GM19463 (cell line): Measurements from ENCODE around the gene KDM4D.
"Not testable (repeated sequence)": the region's sequence is repeated elsewhere in the genome, so short reads cannot be mapped to it uniquely, and the experiment has no call there.

ENCODE experiments used
- ATAC-seq: cut with Tn5 transposase; IDR thresholded peaks from one replicate; pipeline ENCODE4 v1.9.1; 2021; ENCODE audit warnings: mild to moderate bottlenecking, moderate library complexity; ENCODE audit not compliant: unreplicated experiment

Gene KDM4D

GRCh38 chr11:94973099-94973968 is at the start of gene KDM4D, which contains the start of gene CWC15:
KDM4D (plus strand) TSS chr11:94973709; CDS start chr11:94997373, 23,664 bp downstream.
CWC15 (minus strand) TSS chr11:94973556; CDS start chr11:94972185, 1,371 bp downstream.
- ATAC-seq = peak; percentile 100

DNA sequence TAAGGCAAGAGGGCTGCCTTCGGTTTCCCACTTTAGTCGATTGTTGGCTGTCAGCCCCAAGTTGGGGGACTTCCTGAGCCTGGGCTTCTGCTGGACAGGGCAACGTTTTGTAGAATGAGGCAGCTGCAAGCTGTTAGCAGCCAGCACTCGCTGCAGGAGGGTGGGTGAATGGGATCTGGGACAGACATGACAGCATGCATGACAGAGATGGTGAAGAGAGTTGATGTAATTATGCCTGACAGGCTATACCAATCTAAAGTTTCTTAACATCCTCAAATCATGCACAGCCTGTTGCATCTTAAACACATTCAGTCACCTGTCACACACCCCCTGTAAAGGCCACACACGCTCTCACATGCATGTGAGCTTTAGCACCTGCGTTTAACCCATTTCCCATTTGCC is 49.3 kb upstream of the KDM4D start:
- ATAC-seq = no peak

GRCh38 chr11:94924612-94925011 is 48.9 kb upstream of the KDM4D start:
- no peak for ATAC-seq

DNA sequence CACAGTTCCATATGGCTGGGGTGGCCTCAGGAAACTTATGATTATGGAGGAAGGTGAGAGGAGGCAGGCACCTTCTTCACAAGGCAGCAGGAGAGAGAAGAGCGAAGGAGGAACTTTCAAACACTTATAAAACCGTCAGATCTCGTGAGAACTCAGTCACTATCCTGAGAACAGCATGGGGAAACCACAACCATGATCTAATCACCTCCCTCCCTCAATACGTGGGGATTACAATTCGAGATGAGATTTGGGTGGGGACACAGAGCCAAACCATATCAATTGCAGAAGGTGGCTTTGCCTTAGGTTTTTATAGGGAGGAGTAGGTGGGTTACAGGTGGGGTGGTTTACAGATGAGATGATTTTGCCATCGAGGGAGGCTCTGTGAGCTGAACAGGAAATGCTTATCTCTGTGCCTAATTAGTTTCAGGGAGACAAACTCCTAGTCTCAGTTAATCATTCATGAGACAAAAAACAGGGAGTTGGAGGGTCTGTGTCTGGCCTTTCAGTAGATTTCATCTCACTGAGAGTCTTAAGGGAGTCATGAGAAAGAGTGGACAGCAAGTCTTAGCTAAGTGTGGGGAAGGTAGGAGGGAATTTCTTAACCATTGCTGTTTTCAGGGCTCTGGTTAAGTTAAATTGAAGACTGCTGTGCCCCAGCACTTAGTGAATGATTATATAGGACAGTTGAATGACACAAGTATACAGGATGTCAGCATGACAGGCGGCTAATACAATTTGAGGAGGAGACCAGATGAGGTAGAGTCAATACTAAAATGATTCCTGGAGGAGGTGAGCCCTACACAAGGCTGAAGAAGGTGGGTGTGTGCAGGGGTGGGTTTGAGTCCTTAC is 47.9 kb upstream of the KDM4D start:
- peak; percentile 73 for ATAC-seq

GRCh38 chr11:94926271-94926625 is 47.3 kb upstream of the KDM4D start:
- ATAC-seq = no peak

DNA sequence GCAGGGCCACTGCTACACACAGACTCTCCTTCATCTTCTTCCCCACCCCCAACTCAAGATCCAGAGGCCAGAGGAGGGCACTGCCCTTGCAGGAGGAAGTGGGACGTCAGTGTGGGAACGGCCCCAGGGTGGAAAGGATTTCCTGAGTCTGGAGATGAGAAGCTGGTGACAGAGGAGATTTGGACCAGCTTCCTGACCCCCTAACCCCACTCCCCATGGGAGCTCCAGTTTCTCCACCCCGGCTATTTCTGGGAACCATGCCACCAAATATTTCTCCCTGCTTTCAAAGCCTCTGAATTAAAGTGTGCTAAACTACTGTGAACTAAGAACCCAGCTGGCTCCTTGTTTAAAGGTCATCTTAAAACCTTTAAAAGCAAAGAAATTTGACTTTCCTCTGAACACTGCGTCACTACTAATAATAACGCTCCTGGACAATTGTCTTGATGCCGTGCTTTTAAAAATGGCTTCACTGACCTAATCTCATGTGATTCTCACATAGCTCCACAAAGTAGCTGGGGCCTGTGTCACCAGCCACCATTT is 46.7 kb upstream of the KDM4D start:
- ATAC-seq = no peak

GRCh38 chr11:94928117-94928990 is 45.2 kb upstream of the KDM4D start:
- ATAC-seq = no peak

DNA sequence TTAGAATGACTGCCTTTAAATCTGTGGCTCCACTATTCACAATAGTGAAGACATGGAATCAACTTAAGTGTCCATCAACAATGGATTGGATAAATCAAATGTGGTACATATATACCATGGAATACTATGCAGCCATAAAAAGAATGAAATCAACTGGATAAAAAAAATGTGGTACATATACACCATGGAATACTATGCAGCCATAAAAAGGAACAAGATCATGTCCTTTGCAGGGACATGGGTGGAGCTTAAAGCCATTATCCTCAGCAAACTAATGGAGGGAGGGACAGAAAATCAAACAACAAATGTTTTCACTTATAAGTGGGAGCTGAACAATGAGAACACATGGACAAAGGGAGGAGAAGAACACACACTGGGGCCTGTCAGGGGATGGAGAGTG is 41.4 kb upstream of the KDM4D start:
- ATAC-seq = not testable (repeated sequence)

DNA sequence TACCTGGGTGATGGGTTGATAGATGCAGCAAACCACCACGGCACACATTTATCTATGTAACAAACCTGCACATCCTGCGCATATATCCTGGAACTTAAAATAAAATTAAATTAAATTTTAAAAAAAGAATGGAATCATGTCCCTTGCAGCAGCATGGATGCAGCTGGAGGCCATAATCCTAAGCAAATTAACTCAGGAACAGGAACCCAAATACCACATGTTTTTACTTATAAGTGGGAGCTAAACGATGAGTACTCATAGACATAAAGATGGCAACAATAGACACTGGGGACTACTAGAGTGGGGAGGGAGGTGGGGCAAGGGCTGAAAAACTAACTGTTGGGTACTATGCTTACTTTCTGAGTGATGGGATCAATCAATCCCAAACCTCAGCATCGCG is 41.0 kb upstream of the KDM4D start:
- no peak for ATAC-seq

GRCh38 chr11:94933223-94934130 is 40.0 kb upstream of the KDM4D start:
- no peak for ATAC-seq

DNA sequence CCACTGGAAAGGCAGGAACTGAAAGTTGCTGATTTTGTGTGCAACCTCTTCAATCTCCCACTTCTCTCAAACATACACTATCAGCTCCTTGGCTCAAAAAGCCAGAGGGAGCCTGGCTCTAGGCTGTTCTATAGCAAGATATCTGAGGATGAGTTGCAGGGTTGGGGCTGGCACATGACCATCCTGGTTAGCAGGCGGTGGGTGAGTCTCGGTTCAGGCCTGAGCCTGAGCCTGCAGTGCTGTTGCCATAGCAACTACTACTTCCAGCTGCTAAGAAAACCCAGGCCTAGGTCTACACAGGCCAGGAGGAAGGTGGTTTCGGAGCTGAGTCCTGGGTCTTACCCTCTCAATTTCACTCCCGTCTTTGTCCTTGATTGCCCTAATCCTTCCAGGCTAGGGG is 39.1 kb upstream of the KDM4D start:
- no peak for ATAC-seq

DNA sequence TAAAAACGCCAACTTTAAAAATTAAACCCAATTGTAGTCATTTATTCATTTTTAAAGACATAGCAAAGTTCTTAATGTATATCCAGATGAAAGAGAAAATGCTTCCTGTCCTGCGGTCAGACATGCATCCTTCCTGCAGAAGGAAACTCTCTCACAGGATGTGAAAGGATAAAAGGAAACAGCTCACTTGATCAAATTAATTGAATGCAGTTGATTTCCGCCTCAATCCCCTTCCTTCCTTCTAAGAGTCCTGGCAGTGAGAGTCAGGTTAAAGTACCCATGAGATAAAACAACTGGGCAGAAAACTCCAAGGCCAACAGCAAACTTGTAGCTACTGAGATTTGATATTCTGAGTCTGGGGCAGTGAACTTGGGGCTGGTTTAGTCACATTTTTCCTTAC is 38.7 kb upstream of the KDM4D start:
- no peak for ATAC-seq

GRCh38 chr11:94938095-94939055 is 35.1 kb upstream of the KDM4D start:
- ATAC-seq = no peak

GRCh38 chr11:94939346-94939745 is 34.2 kb upstream of the KDM4D start:
- ATAC-seq = no peak

GRCh38 chr11:94941131-94941530 is 32.4 kb upstream of the KDM4D start:
- ATAC-seq = no peak

DNA sequence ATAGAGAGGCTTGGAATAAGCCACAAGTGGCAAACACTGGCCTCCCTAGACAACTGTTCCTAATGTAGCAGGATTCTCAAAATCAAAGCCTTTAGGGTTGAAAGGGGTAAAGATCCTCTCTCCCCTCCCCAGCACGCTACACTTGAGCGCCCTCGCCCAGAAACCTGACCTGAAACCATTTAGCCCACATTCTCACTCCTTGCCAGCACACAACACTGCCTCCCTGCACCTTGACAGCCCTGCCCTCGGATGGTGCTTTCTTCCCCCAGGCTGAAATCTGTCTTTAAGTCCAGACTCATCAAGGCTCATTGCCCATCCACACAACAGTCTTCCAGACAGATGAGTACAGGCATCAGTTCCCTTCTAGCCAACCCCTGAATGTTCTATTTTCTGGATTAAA is 26.7 kb upstream of the KDM4D start:
- peak; percentile 87 for ATAC-seq

DNA sequence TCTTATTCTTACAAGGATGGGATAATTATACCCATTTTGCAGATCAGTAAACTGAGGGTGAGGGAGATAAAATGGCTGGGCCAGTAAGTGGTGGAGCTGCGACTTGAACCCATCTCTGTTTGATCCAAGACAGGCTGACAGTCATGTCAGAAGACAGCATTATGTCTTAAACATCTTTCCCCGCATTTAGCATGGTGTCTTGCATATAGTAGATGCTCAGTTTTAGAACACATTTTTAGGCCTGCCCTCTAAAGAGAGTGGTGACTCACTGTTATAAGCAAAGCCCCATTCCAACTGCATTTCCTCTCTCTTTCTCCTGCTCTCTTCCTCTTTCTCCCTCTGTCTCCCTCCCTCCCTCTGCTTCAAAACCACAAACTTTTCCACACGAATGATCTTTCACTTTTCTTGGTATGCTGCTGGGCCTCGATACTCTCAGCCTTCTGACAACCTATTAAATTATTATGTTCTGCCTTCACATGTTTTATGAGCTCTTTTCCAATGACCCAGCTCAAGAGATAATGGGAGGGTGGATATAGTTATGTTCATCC is 25.4 kb upstream of the KDM4D start:
- no peak for ATAC-seq

DNA sequence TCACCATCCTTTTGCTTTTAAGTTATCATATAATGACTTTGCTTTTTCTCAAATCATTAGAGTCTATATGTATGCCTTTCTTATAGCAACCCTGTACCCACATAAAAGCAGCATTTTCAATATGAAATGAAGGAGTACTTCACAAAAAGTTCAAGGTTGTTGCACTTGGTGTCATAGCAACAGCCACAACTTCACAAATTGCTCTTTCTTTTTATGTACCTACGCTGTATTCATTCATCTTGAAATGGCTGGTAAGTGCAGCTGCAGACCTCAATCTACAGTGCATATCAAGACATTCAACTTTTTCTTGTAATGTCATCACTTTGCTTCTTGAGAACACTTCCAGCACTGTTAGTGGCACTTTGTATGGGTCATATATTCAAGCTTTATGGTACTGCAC is 18.8 kb upstream of the KDM4D start:
- no peak for ATAC-seq
